HG03439 (cell line): ENCODE results near the gene TCP10L.
"Not testable (repeated sequence)": the region's sequence is repeated elsewhere in the genome, so short reads cannot be mapped to it uniquely, and the experiment has no call there.

Source experiments
- ATAC-seq: cut with Tn5 transposase; IDR thresholded peaks from one replicate; pipeline ENCODE4 v1.9.1; 2021; ENCODE audit warnings: mild to moderate bottlenecking, moderate library complexity; ENCODE audit not compliant: unreplicated experiment

The TCP10L gene

DNA sequence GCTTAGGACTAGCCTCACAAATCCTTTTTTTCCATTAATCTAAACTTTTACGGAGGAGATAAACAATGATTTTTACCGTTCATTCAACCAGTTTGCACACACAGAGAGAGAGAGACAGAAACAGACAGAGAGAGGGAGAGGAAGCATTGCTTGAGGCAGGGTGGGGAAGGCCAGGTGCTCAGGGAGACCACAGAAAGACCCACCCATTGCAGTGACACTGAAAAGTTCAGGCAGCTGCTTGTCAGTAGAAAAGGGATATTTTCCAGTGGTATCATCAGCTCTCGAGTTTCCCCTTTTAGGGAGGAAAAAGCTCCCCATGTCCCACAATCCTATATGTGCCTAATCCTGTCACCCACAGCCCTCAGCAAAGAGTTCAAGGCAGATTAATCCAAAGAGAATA is 27.2 kb downstream of the TCP10L start:
- no peak for ATAC-seq

- ATAC-seq, result no peak
Measured at GRCh38 chr21:32554832-32555638, 30.3 kb downstream of the TCP10L start.

DNA sequence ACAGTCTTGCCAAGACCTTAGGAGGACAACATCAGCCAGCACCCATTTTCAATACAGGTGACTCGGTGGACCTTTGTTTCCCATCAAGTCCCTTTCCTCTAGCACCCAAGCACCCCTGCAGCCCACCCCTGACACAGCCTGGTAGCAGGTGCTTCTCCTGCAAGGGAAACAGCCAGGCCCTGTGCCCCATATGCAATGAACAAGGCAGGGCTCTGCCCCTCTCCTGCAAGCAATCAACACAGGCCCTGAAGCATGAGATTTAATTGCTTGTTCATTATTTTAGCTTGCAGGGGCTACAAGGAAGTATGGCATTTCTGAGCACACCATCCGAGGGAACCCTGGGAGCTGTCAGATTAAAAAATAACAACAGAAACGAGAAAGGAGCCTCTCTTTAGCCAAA is 35.4 kb downstream of the TCP10L start:
- no peak for ATAC-seq

DNA sequence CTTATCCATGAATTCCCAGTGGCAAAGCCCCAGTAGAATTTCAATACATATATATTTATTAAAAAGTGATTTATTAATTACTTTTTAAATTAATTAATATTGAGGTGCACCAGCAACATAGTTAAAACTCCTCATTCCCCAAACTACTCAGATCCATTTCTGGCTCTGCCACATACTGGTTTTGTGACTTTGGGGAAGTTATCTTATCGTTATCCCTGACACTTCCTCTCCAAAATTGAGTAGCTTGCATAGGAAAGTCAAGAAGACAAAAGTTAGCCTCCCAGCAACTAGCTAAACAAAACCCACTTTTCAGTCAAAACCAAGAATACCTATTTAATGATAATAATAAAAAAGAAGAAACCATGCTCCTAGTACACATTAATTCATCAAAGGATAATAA is 35.9 kb downstream of the TCP10L start:
- no peak for ATAC-seq

- no peak for ATAC-seq
Measured at GRCh38 chr21:32548978-32549377, 36.3 kb downstream of the TCP10L start.

GRCh38 chr21:32547018-32547417 is 38.3 kb downstream of the TCP10L start:
- ATAC-seq, result no peak

DNA sequence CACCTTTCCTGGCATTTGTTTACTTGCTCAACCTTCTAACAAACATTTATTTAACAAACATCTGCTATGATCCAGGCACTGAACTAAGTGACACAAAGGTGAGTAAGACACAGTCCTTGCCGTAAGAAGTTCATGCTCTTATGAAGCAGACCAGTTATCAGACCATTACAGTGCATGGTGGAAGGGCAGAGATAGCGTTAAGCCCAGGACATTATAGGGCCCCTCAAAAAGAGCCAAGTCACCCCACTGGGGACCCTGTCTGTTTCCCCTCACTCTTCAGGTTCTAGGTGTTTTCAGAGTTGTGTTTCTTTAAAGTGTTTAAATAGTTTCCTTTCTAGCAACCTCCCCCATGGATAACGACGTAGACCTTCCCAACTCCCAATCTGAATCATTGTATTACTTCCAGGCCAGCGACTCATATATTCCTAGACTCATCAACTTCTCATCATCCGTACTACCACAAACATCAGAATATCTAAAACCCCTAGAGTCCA is 39.3 kb downstream of the TCP10L start:
- no peak for ATAC-seq

- no peak for ATAC-seq
Measured at GRCh38 chr21:32544697-32545096, 40.6 kb downstream of the TCP10L start.

- ATAC-seq, result no peak
Measured at GRCh38 chr21:32543975-32544374, 41.3 kb downstream of the TCP10L start.

DNA sequence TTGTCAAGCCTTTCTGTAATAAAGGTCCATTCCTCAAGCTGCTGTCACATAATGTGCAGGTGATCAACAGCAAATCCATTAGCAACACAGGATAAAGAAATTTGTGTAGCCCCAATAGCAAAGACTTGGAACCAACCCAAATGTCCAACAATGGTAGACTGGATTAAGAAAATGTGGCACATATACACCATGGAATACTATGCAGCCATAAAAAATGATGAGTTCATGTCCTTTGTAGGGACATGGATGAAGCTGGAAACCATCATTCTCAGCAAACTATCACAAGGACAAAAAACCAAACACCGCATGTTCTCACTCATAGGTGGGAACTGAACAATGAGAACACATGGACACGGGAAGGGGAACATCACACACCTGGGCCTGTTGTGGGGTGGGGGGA is 42.3 kb downstream of the TCP10L start:
- not testable (repeated sequence) for ATAC-seq

DNA sequence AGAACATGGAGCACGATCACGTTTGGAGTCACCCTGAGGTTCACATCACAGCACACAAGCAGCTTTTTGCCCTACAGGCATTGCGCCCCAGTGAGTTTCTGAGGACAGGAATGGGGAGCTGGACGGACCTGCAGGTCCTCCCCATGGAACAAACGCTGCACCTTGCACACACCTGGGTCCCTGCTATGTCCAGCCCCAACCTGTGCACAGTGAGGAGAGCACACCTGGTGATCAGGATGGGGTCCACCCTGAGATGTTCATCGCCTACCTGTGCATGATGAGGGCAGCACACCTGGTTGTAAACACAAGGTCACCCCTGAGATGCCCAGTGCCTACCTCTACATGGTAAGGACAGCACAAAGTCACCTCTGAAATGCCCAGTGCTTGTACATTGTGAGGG is 45.9 kb downstream of the TCP10L start:
- ATAC-seq, result no peak

DNA sequence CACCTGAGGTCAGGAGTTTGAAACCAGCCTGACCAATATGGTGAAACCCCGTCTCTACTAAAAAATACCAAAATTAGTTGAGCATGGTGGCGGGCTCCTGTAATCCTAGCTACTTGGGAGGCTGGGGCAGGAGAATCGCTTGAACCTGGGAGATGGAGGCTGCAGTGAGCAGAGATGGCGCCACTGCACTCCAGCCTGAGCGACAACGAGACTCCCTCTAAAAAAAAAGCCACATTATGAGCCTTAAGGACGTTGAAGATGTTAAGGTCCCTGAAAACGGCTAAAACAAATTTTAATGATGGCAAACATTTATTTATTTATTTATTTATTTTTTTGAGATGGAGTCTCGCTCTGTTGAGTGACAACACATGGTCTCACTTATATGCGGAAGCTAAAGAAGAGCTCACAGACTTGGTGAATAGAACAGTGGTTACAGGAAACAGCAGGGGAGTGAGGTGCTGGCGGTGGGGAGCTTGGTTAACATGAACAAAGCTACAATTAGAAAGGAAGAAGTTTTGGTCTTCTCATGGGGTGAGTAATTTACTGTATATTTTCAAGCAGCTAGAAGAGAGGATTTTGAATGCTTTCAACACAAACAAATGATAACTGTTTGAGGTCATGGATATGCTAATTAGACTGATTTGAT is 47.1 kb downstream of the TCP10L start:
- no peak for ATAC-seq

GRCh38 chr21:32537569-32537881 is 47.8 kb downstream of the TCP10L start:
- ATAC-seq, result no peak

GRCh38 chr21:32535612-32536011 is 49.7 kb downstream of the TCP10L start:
- ATAC-seq, result no peak

DNA sequence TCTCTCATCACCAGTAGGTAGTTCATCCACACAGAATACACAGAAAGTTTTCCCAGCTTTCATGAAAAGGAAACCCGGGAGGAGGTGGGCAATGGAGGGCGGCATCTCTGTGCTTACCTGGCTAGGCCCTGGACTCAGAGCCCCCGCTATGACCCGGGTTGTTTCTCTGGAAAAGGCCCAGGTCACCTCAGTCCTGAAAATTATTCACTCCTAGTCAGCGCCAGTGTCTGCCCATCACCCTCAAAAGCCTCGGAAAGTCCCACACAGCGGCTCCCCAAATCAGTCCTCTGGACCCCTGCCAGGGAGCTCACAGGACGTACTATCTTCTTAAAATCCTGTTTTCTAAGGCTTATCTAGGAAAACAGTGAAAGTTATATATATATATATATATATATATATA is 51.2 kb downstream of the TCP10L start:
- no peak for ATAC-seq

DNA sequence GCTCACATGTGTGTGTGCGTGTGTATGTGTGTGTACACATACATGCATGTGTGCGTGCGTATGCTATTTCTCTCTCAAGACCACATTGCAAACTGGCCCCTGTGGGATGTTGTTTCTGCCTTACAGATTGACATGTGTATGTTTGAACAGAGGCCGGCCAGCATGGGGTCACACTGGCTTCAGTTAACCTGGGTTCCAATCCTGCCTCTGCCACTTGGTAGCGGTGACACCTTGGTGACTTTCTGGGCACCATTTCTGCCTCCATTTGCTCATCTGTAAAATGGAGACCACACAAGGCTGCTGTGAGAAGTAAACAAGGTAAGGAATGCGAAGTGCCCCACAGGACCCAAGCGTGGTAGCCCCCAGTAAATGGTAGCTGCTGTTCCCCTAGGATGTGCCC is 51.7 kb downstream of the TCP10L start:
- no peak for ATAC-seq

- ATAC-seq, result no peak
Measured at GRCh38 chr21:32533053-32533452, 52.3 kb downstream of the TCP10L start.

- ATAC-seq, result no peak
Measured at GRCh38 chr21:32532636-32533035, 52.7 kb downstream of the TCP10L start.

GRCh38 chr21:32531561-32531960 is 53.8 kb downstream of the TCP10L start:
- not testable (repeated sequence) for ATAC-seq

- ATAC-seq, result not testable (repeated sequence)
Measured at GRCh38 chr21:32530809-32531208, 54.5 kb downstream of the TCP10L start.

DNA sequence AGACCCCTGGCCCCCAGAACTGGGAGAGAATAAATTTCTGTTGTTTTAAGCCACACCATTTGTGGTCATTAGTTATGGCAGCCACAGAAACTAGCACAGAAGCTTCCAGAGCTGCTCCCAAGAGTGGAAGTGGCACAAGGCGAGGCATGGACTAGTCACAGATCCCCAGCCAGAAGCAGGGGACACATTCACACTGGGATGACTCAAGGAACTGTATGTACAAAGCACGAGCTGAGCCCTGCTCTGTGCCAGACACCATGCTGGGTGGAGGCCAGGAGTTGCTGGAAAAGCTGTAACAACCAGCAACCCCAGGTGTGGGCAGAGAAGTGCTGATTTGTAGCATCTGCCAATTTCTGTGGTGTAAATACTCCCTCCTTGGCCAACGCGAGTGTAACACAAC is 55.6 kb downstream of the TCP10L start:
- no peak for ATAC-seq

- no peak for ATAC-seq
Measured at GRCh38 chr21:32525282-32525681, 60.0 kb downstream of the TCP10L start.
